B cell (primary cell): Measurements from ENCODE around the gene IL20RA. TPM values are rescaled to one million over a fixed set of nuclear protein-coding genes. Genes with fewer than 3 reads are reported as not detected.
A peak's percentile ranks its signal among the peaks of the same experiment; 100 is the strongest.

Source experiments
- ATAC-seq: fragments of 200-7000 bp; cut with Tn5 transposase; one replicate; pipeline ENCODE4 v1.10.0; 2021; ENCODE audit warnings: low read depth, mild to moderate bottlenecking, moderate number of reproducible peaks, moderate library complexity
- CTCF ChIA-PET: fragments of 350-600 bp; sonication (Branson Sonifier 250); formaldehyde crosslinking; loops from one replicate; lab custom pipeline; 2021; ENCODE audit warnings: antibody characterized with exemption, inconsistent platforms; lab: Charles Lee
- POLR2A ChIA-PET: fragments of 350-600 bp; sonication (Branson Sonifier 250); formaldehyde crosslinking; loops from one replicate; lab custom pipeline; 2021; ENCODE audit warnings: antibody characterized with exemption; lab: Charles Lee
- DNase-seq: peaks from one replicate; pipeline ENCODE4 v3.0.0; 2013
- H2AFZ ChIP-seq: 2 replicates; pipeline ENCODE4 v1.6.1; 2012; ENCODE audit warnings: mild to moderate bottlenecking, low read depth, low read length; ENCODE audit not compliant: insufficient read depth, poor library complexity, severe bottlenecking
- H3K27ac ChIP-seq, 2 donors: 1 replicate in 1 of 2; 2 replicates in 1 of 2; pipeline ENCODE4 v1.5.1; 2012 to 2013; ENCODE audit warnings: low read length in 2 of 2, mild to moderate bottlenecking in 2 of 2, moderate library complexity in 1 of 2
- H3K27me3 ChIP-seq, 4 experiments: fragments of 200-600 bp in 1 of 4; sonication (generic) in 1 of 4; replicated peaks in 1 of 4; 1 replicate in 2 of 4; 2 replicates in 2 of 4; pipeline versions ENCODE4 v1.6.1 to v1.7.0; 2013 to 2016; ENCODE audit warnings: low read length in 3 of 4, mild to moderate bottlenecking in 2 of 4, mixed read lengths in 1 of 4, moderate library complexity in 1 of 4; ENCODE audit not compliant: insufficient read depth in 4 of 4, control insufficient read depth in 3 of 4; ENCODE audit errors: control extremely low read depth in 1 of 4
- H3K36me3 ChIP-seq, 2 experiments: replicated peaks in 1 of 2; 1 replicate in 1 of 2; 2 replicates in 1 of 2; pipeline versions ENCODE4 v1.6.1 to v1.7.1; 2013; ENCODE audit warnings: low read length in 1 of 2; ENCODE audit not compliant: insufficient read depth in 2 of 2, control insufficient read depth in 1 of 2; ENCODE audit errors: control extremely low read depth in 1 of 2, extremely low read depth in 1 of 2
- H3K4me1 ChIP-seq, 2 donors: fragments of 200-600 bp in 1 of 2; sonication (generic) in 1 of 2; 1 replicate in 1 of 2; 2 replicates in 1 of 2; pipeline versions ENCODE4 v1.5.1 to v1.6.1; 2013 to 2017; ENCODE audit warnings: low read length in 2 of 2; ENCODE audit not compliant: control insufficient read depth in 2 of 2, insufficient read depth in 2 of 2
- H3K4me2 ChIP-seq: replicated peaks from 2 replicates; pipeline ENCODE3; 2012; ENCODE audit warnings: mild to moderate bottlenecking, low read depth, low read length; ENCODE audit not compliant: poor library complexity, severe bottlenecking
- H3K4me3 ChIP-seq, 5 experiments: fragments of 200-600 bp in 1 of 5; sonication (generic) in 1 of 5; 1 replicate in 3 of 5; 2 replicates in 2 of 5; pipeline versions ENCODE4 v1.5.1 to v1.7.0; 2011 to 2016; ENCODE audit warnings: low read length in 4 of 5, mild to moderate bottlenecking in 4 of 5, low read depth in 2 of 5, control low read depth in 1 of 5, moderate library complexity in 1 of 5; ENCODE audit not compliant: insufficient read depth in 1 of 5; ENCODE audit errors: control extremely low read depth in 1 of 5, extremely low read depth in 1 of 5
- H3K79me2 ChIP-seq: fragments of 200-600 bp; sonication (generic); one replicate; pipeline ENCODE4 v1.6.0; 2016; ENCODE audit warnings: low read length; ENCODE audit not compliant: control insufficient read depth, insufficient read depth
- H3K9ac ChIP-seq: fragments of 200-600 bp; sonication (generic); 2 replicates; pipeline ENCODE4 v1.6.1; 2017; ENCODE audit warnings: mild to moderate bottlenecking, low read length, moderate library complexity
- H3K9me3 ChIP-seq, 3 donors: one replicate each; pipeline versions ENCODE4 v1.6.1 to v1.7.1; 2013; ENCODE audit warnings: low read length in 2 of 3; ENCODE audit not compliant: control insufficient read depth in 2 of 3, insufficient read depth in 1 of 3; ENCODE audit errors: control extremely low read depth in 1 of 3
- H4K20me1 ChIP-seq: 2 replicates; pipeline ENCODE4 v1.6.0; 2012; ENCODE audit warnings: mild to moderate bottlenecking, low read length; ENCODE audit not compliant: insufficient read depth, control insufficient read depth, poor library complexity, severe bottlenecking
- H3K27ac Mint-ChIP-seq: one replicate; pipeline ENCODE4 v1.8.0; 2021; ENCODE audit warnings: mixed read lengths
- H3K27me3 Mint-ChIP-seq: one replicate; pipeline ENCODE4 v1.8.0; 2021; ENCODE audit warnings: mixed read lengths
- H3K4me1 Mint-ChIP-seq: one replicate; pipeline ENCODE4 v1.8.0; 2021; ENCODE audit warnings: mixed read lengths
- H3K4me3 Mint-ChIP-seq: one replicate; pipeline ENCODE4 v1.8.0; 2021; ENCODE audit warnings: mixed read lengths
- H3K9me3 Mint-ChIP-seq: one replicate; pipeline ENCODE4 v1.8.0; 2022; ENCODE audit warnings: mixed read lengths; ENCODE audit not compliant: insufficient read depth
- EZH2 ChIP-seq: IDR thresholded peaks from 2 replicates; pipeline ENCODE4 v1.6.1; 2012; ENCODE audit warnings: borderline replicate concordance, low read depth, mild to moderate bottlenecking, moderate library complexity, low read length; ENCODE audit not compliant: insufficient read depth, poor library complexity, severe bottlenecking
- WGBS: methylation state at CpG from one replicate; pipeline ENCODE4 v1.1.5; 2013; ENCODE audit warnings: missing lambda C conversion rate; ENCODE audit not compliant: insufficient coverage; 5-methylcytosine and 5-hydroxymethylcytosine counted together
- intact Hi-C: fragments of 100-400 bp; cut with micrococcal nuclease; formaldehyde crosslinking; loops from one replicate; pipeline ENCODE4 v1.10.0; 2022
- polyA plus RNA-seq: library from polyadenylated mRNA; depleted of rRNA; stranded (reverse); fragments of >200 nt; gene quantifications from 2 replicates; pipeline ENCODE4 v1.2.3, GENCODE V29; 2012
- total RNA-seq, 2 donors: library from RNA; stranded (reverse); fragments of 120-200 nt in 1 of 2; gene quantifications; 1 replicate in 1 of 2; 2 replicates in 1 of 2; pipeline versions ENCODE4 v1.2.3 to v1.2.4, GENCODE V29; 2013 to 2022
- TF ChIP-seq, protein P1 (sequence below): fragments of 200-600 bp; IDR thresholded peaks from one replicate; pipeline ENCODE4 v1.8.0; 2022; ENCODE audit warnings: antibody characterized with exemption, mild to moderate bottlenecking

Gene IL20RA
- total and polyA plus RNA-seq, 2 donors (not counting 1 experiment from before 2014, with no cell fraction given), result not detected

DNA sequence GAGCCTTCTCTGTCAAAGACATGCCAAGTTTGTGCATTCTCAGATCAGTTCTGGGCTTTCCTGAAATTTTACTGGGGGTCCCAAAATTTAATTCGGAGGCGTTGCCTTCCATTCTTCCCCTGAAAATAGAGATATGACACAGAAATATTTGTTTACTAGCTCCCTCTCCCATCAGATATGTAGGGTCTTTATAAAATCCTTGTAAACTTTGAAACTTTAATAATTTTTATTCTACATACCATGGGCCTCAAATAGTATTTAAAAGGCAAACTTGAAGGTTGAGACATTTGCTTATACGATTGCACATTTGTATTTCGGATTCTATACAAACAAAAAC is 54.6 kb downstream of the IL20RA start:
- peak overlapping the region in 1 of 5 experiments; percentile 10 for H3K4me3 ChIP-seq
- intact Hi-C loops, result no loop called here
- H3K9ac ChIP-seq, result peak overlapping the region; percentile 35
- H3K36me3 ChIP-seq, result no peaks in the 10 kb centered on the region
- no peaks in the 10 kb centered on the region for H4K20me1 ChIP-seq
- POLR2A ChIA-PET, result no interaction called here
- Mint-ChIP-seq H3K9me3 (no peaks in the 10 kb centered on the region), H3K27me3 (peaks cover 66% of the 10 kb centered on the region), H3K4me3 (no peak overlapping the region), H3K4me1 (peaks cover 7% of the 10 kb centered on the region), H3K27ac (no peak overlapping the region)
- H2AFZ ChIP-seq, result peak overlapping the region; percentile 44
- H3K4me2 ChIP-seq, result peak overlapping the region; percentile 52
- peaks cover 0 to 11% (median 0%) of the 10 kb centered on the region in 3 donors for H3K9me3 ChIP-seq
- no CpG with 5 or more reads among the region's 4 CpGs for WGBS
- no peak overlapping the region for H3K27ac ChIP-seq
- DNase-seq, result no peak
- CTCF ChIA-PET, result no interaction called here
- ATAC-seq, result no peak
- TF ChIP-seq EZH2, result no peak
- TF ChIP-seq, protein P1, sequence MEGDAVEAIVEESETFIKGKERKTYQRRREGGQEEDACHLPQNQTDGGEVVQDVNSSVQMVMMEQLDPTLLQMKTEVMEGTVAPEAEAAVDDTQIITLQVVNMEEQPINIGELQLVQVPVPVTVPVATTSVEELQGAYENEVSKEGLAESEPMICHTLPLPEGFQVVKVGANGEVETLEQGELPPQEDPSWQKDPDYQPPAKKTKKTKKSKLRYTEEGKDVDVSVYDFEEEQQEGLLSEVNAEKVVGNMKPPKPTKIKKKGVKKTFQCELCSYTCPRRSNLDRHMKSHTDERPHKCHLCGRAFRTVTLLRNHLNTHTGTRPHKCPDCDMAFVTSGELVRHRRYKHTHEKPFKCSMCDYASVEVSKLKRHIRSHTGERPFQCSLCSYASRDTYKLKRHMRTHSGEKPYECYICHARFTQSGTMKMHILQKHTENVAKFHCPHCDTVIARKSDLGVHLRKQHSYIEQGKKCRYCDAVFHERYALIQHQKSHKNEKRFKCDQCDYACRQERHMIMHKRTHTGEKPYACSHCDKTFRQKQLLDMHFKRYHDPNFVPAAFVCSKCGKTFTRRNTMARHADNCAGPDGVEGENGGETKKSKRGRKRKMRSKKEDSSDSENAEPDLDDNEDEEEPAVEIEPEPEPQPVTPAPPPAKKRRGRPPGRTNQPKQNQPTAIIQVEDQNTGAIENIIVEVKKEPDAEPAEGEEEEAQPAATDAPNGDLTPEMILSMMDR, result no peak
- peaks cover 0 to 40% (median 31%) of the 10 kb centered on the region in 4 experiments for H3K27me3 ChIP-seq
- peaks cover 7 to 11% of the 10 kb centered on the region in 2 donors for H3K4me1 ChIP-seq
- H3K79me2 ChIP-seq, result no peaks in the 10 kb centered on the region

DNA sequence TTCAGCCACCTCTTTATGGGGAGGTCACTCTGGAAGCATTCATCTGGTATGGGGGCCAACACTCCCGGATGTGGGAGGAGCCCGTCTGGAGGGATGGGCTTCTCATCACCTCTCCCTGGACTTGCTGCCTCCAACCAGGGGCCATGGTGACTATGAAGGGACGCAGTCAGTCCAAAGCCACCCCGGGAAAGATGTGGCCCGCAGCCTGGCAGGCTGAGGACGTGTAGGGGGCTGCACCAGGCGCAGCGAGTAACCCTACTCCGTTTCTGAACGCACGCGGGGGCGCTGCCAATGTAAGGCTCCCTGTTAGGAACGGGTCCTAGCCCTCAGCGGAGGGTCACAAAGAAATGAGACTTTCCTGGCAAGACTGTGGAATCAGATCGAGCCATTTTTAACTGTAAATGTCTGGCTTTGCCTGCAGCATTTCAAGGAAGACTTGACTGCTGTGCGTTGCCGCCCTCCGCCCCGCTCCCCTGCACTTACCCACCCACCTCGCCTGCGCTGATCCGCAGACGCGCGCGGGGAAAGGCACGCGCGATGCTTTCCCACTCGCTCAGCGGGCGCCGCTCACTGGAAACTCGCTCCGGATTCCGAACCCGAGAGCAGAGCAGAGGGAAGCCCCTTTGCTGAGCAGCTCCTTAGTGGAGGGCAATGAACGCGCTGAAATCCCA is 55.1 kb downstream of the IL20RA start:
- DNase-seq (peak; percentile 14), ATAC-seq (no peak)
- Histone ChIP-seq H2AFZ (peak overlapping the region; percentile 44), H3K4me2 (peak overlapping the region; percentile 52), H3K79me2 (no peaks in the 10 kb centered on the region), H3K27ac (no peak overlapping the region), H3K4me3 (peak overlapping the region in 2 of 5 experiments; percentile 7 to 10), H3K9ac (peak overlapping the region; percentile 35), H3K4me1 (peaks cover 7 to 11% of the 10 kb centered on the region in 2 donors), H3K36me3 (no peaks in the 10 kb centered on the region), H3K27me3 (peaks cover 0 to 40% (median 30%) of the 10 kb centered on the region in 4 experiments), H4K20me1 (no peaks in the 10 kb centered on the region), H3K9me3 (peaks cover 0 to 11% (median 0%) of the 10 kb centered on the region in 3 donors)
- intact Hi-C loops, result no loop called here
- peaks cover 64% of the 10 kb centered on the region for H3K27me3 Mint-ChIP-seq
- no peak overlapping the region for H3K27ac Mint-ChIP-seq
- 3% methylated on average over 40 of the region's 40 CpGs for WGBS
- H3K4me3 Mint-ChIP-seq, result peak overlapping the region; percentile 35
- no peaks in the 10 kb centered on the region for H3K9me3 Mint-ChIP-seq
- peaks cover 7% of the 10 kb centered on the region for H3K4me1 Mint-ChIP-seq
- POLR2A ChIA-PET, result no interaction called here
- CTCF ChIA-PET, result no interaction called here
- no peak for TF ChIP-seq EZH2
- TF ChIP-seq, protein P1, result no peak
